Bronchial epithelial cell (primary cell): ENCODE measurements around the gene CEACAM16. TPM values are rescaled to one million over a fixed set of nuclear protein-coding genes. Genes with fewer than 3 reads are reported as not detected.

ENCODE experiments used
- DNase-seq: peaks from one replicate; pipeline ENCODE4 v3.0.0-alpha.2; 2010; ENCODE audit warnings: low read depth
- FAIRE-seq: peaks from 2 replicates; lab custom pipeline; 2011; peaks lifted over from hg19 to GRCh38; lab: Jason Lieb, UNC
- H3K27me3 ChIP-seq: 2 replicates; pipeline ENCODE4 v1.5.1; 2011; ENCODE audit warnings: low read length; ENCODE audit not compliant: control insufficient read depth, insufficient read depth
- H3K36me3 ChIP-seq: 2 replicates; pipeline ENCODE4 v1.5.1; 2011; ENCODE audit warnings: low read length; ENCODE audit not compliant: control insufficient read depth, insufficient read depth
- H3K4me3 ChIP-seq: 2 replicates; pipeline ENCODE4 v1.5.1; 2011; ENCODE audit warnings: mild to moderate bottlenecking, low read depth, low read length, control low read depth
- total RNA-seq: library from RNA; depleted of rRNA; stranded (reverse); fragments of >200 nt; gene quantifications from 2 replicates; pipeline ENCODE4 v1.2.1, GENCODE V29; 2014
- TF ChIP-seq, protein P1 (sequence below): IDR thresholded peaks from 2 replicates; pipeline ENCODE4 v1.5.1; 2011; ENCODE audit warnings: mild to moderate bottlenecking, moderate library complexity, low read length, control low read depth, inconsistent platforms; ENCODE audit not compliant: insufficient read depth, severe bottlenecking

CEACAM16 gene
- total RNA-seq, 1 donor from 2014 or later, result not detected

DNA sequence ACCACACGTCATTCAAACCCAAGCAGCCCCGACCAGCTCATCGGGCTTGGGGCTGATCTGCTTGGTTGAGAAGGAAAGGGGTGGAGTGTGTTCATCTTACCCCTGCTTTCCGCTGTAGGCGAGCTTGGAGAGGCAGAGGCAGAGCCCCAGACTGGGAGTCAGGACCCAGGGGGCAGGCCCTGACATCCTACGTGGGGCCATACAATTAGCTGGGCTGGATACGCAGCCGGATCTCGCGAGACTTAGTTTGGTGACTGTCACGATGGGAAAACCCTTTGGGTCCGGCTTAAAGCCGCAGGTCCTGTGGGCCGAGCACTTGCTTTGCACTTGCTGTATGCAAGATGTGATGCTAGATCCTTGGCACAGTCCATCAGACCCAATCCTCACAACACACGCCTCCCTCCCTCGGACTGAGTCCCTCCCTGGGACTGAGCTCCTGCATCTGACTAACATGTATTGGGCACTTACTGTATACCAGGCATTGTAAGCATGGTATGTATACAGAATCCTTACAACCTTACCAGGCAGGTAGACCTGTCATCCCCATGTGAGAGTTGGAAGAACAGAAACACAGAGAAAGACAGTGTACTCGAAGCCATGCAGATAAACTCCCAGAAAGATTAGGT, 3.7 kb downstream of the CEACAM16 start:
- FAIRE-seq, result peak; percentile 52
- TF ChIP-seq, protein P1, sequence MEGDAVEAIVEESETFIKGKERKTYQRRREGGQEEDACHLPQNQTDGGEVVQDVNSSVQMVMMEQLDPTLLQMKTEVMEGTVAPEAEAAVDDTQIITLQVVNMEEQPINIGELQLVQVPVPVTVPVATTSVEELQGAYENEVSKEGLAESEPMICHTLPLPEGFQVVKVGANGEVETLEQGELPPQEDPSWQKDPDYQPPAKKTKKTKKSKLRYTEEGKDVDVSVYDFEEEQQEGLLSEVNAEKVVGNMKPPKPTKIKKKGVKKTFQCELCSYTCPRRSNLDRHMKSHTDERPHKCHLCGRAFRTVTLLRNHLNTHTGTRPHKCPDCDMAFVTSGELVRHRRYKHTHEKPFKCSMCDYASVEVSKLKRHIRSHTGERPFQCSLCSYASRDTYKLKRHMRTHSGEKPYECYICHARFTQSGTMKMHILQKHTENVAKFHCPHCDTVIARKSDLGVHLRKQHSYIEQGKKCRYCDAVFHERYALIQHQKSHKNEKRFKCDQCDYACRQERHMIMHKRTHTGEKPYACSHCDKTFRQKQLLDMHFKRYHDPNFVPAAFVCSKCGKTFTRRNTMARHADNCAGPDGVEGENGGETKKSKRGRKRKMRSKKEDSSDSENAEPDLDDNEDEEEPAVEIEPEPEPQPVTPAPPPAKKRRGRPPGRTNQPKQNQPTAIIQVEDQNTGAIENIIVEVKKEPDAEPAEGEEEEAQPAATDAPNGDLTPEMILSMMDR, result no peak

DNA sequence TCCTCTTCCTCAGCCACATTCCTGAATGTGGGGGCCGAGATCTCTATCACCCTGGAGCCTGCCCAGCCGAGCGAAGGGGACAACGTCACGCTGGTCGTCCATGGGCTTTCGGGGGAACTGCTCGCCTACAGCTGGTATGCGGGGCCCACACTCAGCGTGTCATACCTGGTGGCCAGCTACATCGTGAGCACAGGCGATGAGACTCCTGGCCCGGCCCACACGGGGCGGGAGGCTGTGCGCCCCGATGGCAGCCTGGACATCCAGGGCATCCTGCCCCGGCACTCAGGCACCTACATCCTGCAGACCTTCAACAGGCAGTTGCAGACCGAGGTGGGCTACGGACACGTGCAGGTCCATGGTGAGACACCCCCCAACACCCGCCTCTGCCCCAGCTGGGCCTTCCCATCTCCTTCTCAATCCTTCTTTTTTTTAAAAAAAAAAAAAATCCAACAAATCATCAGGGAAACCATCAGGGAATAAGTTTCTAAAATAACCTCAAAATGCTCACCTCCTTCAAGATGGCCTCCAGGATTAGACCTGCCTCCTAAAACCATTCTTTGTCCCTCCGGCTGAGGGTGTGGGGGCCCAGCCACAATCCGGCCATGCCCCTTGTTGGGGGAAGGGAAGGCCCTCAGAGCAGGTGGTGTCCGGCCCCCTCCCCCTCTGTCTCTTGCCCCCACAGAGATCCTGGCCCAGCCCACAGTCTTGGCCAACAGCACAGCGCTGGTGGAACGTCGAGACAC, 4.6 kb downstream of the CEACAM16 start:
- no peaks in the 10 kb centered on the region for H3K36me3 ChIP-seq
- FAIRE-seq, result no peak
- H3K27me3 ChIP-seq, result no peaks in the 10 kb centered on the region
- no peak overlapping the region for H3K4me3 ChIP-seq
- DNase-seq, result no peak
- TF ChIP-seq, protein P1, result no peak

More for the DNA sequence above, 3.7 kb downstream of the CEACAM16 start:
- no peak for DNase-seq
- Histone ChIP-seq H3K4me3 (no peak overlapping the region), H3K36me3 (no peaks in the 10 kb centered on the region), H3K27me3 (no peaks in the 10 kb centered on the region)

DNA sequence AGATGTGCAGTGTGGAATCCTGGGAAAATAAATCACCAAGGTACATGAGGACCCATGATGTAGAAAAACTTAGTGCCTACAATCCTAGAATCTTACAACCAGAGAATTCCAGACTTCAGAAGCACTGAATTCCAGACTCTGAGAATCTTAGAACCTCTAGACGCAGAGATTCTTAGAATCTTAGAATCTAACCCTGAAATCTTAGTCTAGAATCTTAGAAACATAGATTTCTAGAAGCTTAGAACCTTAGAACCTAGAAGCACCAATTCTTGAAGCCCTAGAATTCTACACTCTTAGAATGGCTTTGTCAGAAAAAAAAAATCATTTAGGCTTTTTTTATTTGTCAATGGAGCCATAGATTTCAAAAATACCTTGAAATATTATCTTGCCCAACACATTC, 6.0 kb downstream of the CEACAM16 start:
- Histone ChIP-seq H3K4me3 (no peak overlapping the region), H3K27me3 (no peaks in the 10 kb centered on the region), H3K36me3 (no peaks in the 10 kb centered on the region)
- FAIRE-seq (no peak), DNase-seq (no peak)
- TF ChIP-seq, protein P1, result no peak

DNA sequence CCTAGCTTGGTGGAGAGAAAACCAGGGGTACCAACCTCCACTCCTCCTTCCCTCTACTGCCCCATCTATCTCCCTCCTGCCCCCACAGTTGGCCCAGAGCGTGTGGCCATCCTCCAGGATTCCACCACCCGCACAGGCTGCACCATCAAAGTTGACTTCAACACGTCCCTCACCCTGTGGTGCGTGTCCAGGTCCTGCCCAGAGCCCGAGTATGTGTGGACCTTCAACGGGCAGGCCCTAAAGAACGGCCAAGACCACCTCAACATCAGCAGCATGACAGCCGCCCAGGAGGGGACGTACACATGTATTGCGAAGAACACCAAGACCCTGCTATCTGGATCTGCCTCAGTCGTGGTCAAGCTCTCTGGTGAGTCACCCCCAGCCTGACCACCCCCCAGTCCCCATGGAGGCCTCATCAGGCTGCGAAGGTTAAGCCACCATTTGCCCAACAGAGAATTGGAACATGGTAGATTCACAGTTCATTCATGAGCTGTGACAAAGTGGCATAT, 6.6 kb downstream of the CEACAM16 start:
- no peak overlapping the region for H3K4me3 ChIP-seq
- FAIRE-seq, result no peak

DNA sequence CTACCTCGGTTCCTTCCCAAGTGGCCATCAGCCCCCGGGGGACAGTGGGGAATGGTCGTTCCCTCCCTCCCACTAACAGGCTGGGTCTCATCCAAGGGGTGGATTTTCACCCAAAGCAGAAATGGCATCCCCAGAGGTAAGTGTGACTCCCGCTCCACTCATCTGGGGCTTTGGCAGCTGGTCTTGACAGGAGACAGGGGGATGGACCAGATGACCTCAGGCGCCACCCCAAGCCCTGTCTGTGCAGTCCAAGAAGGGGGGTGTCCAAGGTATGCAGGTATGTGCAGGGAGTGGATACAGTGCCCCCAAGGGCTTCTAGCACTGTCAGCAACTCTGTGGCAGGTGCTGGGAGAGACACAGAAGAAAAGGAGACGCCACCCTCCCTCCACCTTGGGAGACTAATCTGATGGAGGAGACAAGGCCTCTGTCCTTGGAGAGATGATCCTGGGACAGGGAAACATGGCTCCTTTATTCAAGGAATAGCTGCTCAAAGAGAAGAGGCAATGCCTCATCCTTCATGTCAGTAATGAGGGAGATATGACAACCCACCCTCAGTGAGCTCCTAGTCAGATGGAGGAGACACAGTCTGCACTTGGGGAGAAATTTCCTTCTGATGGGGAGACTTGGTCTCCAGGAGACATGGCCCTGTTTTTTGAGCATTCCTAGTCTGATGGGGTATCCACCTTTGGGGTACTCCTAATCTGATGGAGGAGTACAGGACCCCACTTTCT, 7.7 kb downstream of the CEACAM16 start:
- Histone ChIP-seq H3K27me3 (no peaks in the 10 kb centered on the region), H3K36me3 (no peaks in the 10 kb centered on the region), H3K4me3 (no peak overlapping the region)
- DNase-seq, result no peak
- no peak for FAIRE-seq
- TF ChIP-seq, protein P1, result no peak

More for the DNA sequence above, 6.6 kb downstream of the CEACAM16 start:
- TF ChIP-seq, protein P1, result no peak
- no peaks in the 10 kb centered on the region for H3K27me3 ChIP-seq
- DNase-seq, result no peak
- no peaks in the 10 kb centered on the region for H3K36me3 ChIP-seq
